Stimulated activated CD8-positive, alpha-beta memory T cell treated with anti-CD3 and anti-CD28 coated beads, Interleukin-4, amount 100 ng/mL, for 1 hour (primary cell): ENCODE measurements around the gene CLDN5.

ENCODE experiments used
- DNase-seq, 2 donors: peaks; one replicate each; pipeline ENCODE4 v3.0.0-alpha.2; 2020; ENCODE audit warnings: low read depth in 2 of 2, low spot score in 1 of 2

Gene CLDN5

DNA sequence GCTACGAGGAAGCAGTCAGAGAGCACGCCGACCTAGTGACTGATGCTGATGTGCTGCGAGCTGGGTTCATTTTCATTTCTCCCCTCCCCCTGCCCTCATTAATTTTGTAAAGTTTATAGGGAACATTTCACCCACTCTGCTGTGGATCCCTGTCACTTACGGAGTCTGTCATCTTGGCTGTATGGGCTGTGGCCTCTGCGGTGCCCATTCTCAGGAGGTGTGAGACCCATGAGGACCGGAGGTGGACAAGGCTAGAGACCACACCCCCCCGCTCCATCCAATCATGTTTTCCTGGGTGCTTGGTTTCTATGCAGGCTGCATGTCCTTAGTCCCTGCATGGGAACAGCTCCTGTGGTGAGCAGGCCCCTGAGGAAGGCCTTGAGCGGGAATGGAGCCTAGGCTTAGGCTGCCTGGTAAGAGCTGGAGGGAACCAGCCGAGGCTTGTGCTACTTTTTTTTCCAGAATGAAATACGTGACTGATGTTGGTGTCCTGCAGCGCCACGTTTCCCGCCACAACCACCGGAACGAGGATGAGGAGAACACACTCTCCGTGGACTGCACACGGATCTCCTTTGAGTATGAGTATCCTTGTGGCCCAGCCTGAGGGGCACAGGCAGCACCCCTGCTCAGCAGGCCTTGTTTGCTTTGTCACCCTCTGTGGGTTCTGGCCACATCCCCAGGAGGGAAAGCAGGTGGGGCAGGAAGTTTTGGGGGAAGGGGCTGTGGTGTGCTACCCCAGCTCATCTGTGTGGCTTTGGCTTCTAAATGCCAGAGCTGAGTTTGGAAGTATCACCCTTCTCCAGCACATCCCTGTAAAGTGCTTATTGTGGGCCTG is 19.1 kb downstream of the CLDN5 start:
- no peak for DNase-seq

DNA sequence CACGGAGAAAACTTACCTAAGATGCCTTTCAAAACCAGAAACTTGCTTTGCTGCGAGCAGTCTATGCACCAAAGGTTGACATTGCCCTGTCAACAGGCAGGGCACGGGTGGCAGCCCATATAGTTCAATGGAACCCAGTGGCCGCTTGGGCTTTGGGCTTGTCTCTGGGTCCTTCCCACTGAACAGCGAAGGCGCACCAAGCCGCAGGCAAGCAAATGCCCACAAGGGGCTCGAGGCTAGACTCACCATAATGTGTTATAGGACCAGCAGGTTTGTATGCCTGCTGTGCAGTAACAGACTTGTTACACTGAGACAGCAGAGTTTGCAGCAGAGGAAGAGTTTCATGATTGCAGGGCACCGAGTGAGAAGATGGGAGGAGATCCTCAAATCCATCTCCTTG is 20.3 kb downstream of the CLDN5 start:
- no peak for DNase-seq

DNA sequence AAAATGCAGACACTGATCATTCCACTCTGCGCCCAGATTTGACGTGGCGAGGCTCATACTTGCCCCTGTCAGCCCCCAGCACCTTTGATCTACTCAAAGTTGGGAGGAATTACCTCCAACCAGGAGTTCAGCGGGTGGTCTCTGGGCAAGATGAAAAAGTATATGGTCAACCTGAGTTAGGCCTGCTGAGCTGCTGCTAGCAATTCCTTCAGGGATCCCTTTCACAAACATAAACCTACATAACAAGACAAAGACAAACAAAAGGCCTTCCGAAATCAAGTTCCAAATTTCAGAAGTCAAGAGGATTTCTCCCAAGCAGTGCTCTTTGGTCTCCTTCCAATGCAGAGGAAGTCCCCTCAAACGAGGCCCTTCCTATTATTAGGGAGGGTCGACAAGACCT is 20.8 kb downstream of the CLDN5 start:
- DNase-seq: no peak

DNA sequence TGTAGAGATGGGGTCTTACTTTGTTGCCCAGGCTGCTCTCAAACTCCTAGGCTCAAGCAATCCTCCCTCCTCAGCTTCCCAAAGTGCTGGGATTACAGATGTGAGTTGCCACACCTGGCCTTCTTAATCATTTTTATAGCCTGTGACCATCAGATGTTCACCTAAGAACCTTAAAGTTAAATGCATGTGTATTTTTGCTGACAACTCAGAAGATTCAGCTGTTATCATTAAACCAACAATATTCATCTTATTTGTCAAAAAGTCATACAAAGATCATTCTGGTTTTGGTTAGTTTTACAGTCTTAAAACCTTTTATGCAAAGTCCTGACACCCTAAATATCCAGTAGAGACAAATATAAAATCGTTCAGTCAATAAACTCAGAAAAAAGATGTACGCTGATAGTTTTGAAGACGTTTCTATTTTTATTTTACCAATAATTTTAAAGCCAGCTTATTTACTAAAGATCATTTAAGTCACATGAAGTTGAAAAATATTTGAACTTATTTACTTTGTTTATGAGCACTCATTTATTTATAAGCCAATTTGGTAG is 22.2 kb downstream of the CLDN5 start:
- no peak for DNase-seq

GRCh38 chr22:19499880-19500242 is 24.3 kb downstream of the CLDN5 start:
- DNase-seq: no peak

GRCh38 chr22:19499236-19499879 is 24.9 kb downstream of the CLDN5 start:
- no peak for DNase-seq

DNA sequence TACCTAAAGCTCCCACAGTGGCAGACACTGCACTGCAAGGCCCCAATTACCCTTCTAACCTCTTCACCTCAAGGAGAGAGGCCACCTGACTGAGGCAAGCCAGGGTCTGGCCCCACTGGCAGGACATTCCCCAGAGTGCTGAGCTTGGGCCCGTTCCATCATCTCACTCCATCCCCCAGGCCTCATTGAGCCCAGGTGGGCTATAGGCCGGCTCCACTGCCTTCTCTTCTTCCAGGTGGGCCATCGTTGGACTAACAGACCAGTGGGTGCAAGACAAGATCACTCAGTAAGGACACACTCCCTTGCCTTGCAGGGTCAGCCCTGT is 25.4 kb downstream of the CLDN5 start:
- no peak for DNase-seq

- no peak for DNase-seq
These were observed 25.9 kb downstream of the CLDN5 start for GRCh38 chr22:19498154-19498865.

DNA sequence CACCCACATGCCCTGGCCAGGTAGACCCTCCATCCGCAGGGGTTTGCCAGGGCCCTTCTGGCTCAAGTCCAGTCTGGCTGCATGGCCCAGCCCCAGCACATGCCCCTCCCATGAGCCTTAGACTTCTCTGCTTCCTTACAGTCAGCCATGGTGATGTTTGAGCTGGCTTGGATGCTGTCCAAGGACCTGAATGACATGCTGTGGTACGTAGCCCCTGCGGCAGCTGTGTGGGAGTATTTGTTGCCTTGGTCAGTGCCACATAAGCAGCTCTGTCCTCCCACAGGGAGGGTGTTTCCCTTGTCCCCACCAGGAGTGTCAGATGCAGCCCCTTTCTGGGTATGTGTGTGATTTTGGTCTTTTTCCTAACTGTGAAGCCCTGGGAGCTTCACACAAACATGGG is 27.0 kb downstream of the CLDN5 start:
- no peak for DNase-seq

- no peak for DNase-seq
These were observed 27.9 kb downstream of the CLDN5 start for GRCh38 chr22:19496324-19496630.

- no peak for DNase-seq
These were observed 28.5 kb downstream of the CLDN5 start for GRCh38 chr22:19495562-19496323.

DNA sequence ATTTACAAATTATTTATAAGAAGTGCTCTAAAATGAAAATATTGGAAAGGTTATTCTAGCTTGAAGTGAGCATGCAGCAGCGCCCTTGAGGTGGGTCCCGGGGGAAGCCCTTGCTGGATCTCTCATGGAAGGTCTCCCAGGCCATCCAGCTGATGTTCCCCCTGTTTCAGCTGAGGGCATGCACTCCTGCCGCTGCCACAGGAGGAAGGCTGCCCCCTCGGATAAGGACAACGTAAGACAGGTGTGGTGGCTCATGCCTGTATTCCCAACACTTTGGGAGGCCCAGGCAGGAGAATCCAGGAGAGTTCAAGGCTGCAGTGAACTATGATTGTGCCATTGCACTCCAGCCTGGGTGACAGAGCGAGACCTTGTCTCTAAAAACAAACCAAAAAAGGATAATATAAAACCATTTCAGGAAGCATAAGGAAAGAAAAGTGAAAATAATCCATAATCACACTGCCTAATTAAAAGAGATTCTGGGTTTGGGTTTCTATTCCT is 29.5 kb downstream of the CLDN5 start:
- DNase-seq: no peak

DNA sequence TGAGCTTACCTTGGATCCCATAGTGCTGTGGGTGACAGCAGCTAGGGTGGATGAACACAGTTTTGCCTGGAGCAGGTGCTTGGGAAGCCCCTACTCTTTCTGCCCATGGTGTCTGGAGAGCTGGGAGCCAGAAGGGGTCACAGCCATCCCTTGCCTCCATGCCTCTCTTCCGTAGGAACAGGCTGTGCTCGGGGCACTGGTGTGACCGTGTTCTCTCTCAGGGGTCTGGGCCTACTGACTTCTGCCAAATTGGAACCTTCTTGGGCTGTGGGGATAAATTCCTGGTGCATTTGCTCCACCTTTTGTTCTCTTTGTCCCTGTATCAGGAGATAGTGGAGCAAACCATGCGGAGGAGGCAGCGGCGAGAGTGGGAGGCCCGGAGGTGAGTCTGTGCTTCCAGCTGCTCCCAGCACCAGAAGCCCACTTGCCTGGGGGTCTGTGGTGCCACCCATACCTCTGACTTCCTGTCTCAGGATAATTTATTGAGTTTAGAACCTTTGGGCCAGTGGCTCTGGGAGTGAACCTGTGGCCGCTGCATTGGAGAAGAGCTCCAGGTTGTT is 30.1 kb downstream of the CLDN5 start:
- no peak for DNase-seq

DNA sequence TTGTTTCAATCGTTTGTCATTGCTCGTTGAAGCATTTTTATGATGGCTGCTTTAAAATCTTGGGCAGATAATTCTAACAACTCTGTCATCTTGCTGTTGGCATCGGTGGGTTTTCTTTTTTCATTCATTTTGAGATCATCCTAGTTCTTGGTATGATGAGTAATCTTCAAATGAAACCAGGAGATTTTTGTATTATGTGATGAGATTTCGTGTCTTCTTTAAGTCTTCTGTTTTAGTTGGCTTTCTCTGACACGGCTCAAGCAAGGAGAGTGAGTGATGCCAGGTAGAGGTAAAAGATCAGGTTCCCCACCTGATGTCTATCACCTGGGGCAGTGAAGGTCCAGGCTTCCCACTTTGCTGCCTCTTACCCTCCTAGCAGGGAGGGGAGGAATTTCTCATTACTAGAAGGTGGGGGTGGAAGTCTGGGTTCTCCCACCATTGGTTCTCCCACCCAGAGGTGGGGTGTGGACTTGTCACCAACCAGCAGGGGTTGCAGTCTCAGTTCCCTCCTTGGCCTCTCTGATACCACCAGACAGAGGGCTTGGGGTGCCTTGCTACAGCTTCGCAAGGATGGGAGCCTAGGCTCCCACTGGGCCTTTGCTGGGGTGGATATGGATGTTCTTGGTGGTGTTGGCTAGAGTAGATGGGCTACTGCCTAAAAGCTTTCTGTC is 31.6 kb downstream of the CLDN5 start:
- no peak for DNase-seq

DNA sequence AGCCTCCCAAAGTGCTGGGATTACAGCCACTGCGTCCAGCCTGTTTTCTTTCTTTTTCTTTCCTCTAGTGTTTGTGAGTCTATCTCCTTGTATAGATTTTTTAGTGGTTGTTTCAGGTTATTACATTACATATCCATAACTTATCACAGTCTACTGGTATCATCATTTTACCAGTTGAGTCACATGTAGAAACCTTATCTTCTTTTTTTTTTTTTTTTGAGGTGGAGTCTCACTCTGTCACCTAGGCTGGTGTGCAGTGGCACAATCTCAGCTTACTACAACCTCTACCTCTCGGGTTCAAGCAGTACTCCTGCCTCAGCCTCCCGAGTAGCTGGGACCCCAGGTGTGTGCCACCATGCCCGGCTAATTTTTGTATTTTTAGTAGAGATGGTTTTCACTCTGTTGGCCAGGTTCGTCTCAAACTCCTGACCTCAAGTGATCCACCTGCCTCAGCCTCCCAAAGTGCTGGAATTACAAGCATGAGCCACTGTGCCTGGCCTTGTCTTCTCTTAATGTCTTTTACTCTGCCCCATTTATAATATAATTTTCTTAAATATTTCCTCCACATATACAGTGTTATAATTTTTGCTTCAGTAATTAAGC is 33.5 kb downstream of the CLDN5 start:
- no peak for DNase-seq

DNA sequence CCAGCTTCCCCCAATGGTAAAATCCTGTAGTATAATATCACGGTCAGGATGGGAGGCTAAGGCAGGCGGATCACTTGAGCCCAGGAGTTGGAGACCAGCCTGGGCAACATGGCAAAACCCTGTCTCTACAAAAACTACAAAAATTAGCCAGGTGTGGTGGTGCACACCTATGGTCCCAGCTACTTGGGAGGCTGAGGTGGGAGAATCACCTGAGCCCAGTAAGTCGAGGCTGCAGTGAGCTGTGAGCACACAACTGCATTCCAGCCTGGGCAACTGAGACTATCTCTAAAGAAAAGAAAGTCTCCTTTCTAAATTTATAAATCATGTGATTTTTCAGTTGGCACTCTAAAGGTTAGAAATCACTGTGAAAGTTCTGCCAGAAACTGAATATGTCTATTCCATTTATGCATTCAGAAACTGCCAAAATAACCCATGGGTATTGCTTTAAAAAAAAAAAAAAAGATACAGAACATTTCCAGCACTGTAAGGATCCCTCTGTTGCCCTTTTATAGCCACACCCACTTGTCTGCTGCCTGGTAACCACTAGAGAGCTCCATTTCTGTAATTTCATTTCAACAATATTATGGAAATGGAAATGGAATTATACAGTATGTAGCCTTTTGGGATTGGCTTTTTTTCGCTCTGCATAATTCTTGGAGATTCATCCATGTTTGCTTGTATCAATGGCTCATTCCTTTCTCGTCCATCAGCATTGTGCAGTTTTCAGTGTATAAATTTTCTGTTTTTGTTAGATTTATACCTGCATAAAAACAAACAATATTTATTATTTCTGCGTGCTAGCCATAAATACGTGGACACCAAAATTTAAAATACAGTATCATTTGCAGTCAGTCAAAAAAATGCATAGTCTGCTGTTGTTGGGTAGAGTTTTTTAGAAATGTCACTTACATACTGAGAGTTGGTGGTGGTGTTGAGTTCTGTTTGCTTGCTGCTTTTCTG is 35.0 kb downstream of the CLDN5 start:
- no peak for DNase-seq

GRCh38 chr22:19488285-19488684 is 35.9 kb downstream of the CLDN5 start:
- no peak for DNase-seq

GRCh38 chr22:19483481-19484244 is 40.5 kb downstream of the CLDN5 start:
- no peak for DNase-seq
